GM12878 (cell line): ENCODE results near the gene HTT-AS. TPM values are rescaled to one million over a fixed set of nuclear protein-coding genes. Genes with fewer than 3 reads are reported as not detected.

Experiments
- ATAC-seq: fragments of 200-7000 bp; cut with Tn5 transposase; 3 replicates; pipeline ENCODE4 v1.9.1; 2020; ENCODE audit warnings: mild to moderate bottlenecking, moderate library complexity
- BruUV-seq: library from RNA; stranded (reverse); fragments of 400-500 nt; replicated peaks from 2 replicates; lab custom pipeline; 2021; lab: Mats Ljungman, UMichigan
- CTCF ChIA-PET: fragments of 300-600 bp; sonication (Branson Sonifier 250); formaldehyde crosslinking; extraction: SDS; loops from one replicate; lab custom pipeline; 2021; ENCODE audit warnings: inconsistent platforms; lab: Yijun Ruan, JAX
- POLR2A ChIA-PET: fragments of 350-600 bp; formaldehyde crosslinking; extraction: SDS; loops from one replicate; lab custom pipeline; 2021; ENCODE audit warnings: inconsistent platforms; lab: Charles Lee
- RAD21 ChIA-PET: fragments of 300-600 bp; sonication (Branson Sonifier 250); formaldehyde crosslinking; loops from one replicate; lab custom pipeline; 2023; ENCODE audit warnings: antibody characterized with exemption; ENCODE audit not compliant: unreplicated experiment; lab: Charles Lee
- SMC1A ChIA-PET: fragments of 300-600 bp; sonication (Branson Sonifier 250); formaldehyde crosslinking; loops from one replicate; lab custom pipeline; 2023; ENCODE audit not compliant: unreplicated experiment, uncharacterized antibody; lab: Charles Lee
- DNase-seq: peaks from one replicate; pipeline ENCODE4 v3.0.0-alpha.2; 2011; ENCODE audit warnings: low read depth, low spot score
- FAIRE-seq: peaks from 3 replicates; lab custom pipeline; 2011; peaks lifted over from hg19 to GRCh38; lab: Jason Lieb, UNC
- H2AFZ ChIP-seq: 2 replicates; pipeline ENCODE4 v1.6.0; 2011; ENCODE audit warnings: low read depth, low read length, control low read depth; ENCODE audit not compliant: control insufficient read depth
- H3K27ac ChIP-seq: 2 replicates; pipeline ENCODE4 v1.5.1; 2011; ENCODE audit warnings: control low read depth; ENCODE audit not compliant: control insufficient read depth, insufficient read depth
- H3K27me3 ChIP-seq, 2 experiments: replicated peaks in 1 of 2; 2 replicates each; pipeline versions ENCODE4 v1.6.0 to v1.6.1; 2011; ENCODE audit warnings: low read length in 1 of 2; ENCODE audit not compliant: control insufficient read depth in 2 of 2, insufficient read depth in 2 of 2
- H3K36me3 ChIP-seq, 2 experiments: 2 replicates each; pipeline ENCODE4 v1.5.1; 2011; ENCODE audit warnings: low read length in 1 of 2; ENCODE audit not compliant: control insufficient read depth in 2 of 2, insufficient read depth in 2 of 2
- H3K4me1 ChIP-seq: 2 replicates; pipeline ENCODE4 v1.6.1; 2011; ENCODE audit warnings: mild to moderate bottlenecking, low read length, moderate library complexity, mixed read lengths; ENCODE audit not compliant: control insufficient read depth, insufficient read depth
- H3K4me2 ChIP-seq: 2 replicates; pipeline ENCODE4 v1.6.0; 2011; ENCODE audit warnings: control low read depth; ENCODE audit not compliant: control insufficient read depth, insufficient read depth
- H3K4me3 ChIP-seq: fragments of 200-600 bp; sonication (generic); 2 replicates; pipeline ENCODE4 v1.5.1; 2016
- H3K79me2 ChIP-seq: 2 replicates; pipeline ENCODE4 v1.6.0; 2011; ENCODE audit warnings: low read length; ENCODE audit not compliant: control insufficient read depth, insufficient read depth
- H3K9ac ChIP-seq: 2 replicates; pipeline ENCODE4 v1.8.0; 2011; ENCODE audit warnings: low read length, control low read depth, mixed read lengths; ENCODE audit not compliant: control insufficient read depth, insufficient read depth
- H3K9me3 ChIP-seq: replicated peaks from 3 replicates; pipeline ENCODE4 v1.5.1; 2011; ENCODE audit warnings: mild to moderate bottlenecking, low read length; ENCODE audit not compliant: control insufficient read depth, insufficient read depth
- H4K20me1 ChIP-seq: 2 replicates; pipeline ENCODE4 v1.6.0; 2011; ENCODE audit not compliant: control insufficient read depth, insufficient read depth
- BCL3 ChIP-seq: IDR thresholded peaks from 2 replicates; pipeline ENCODE4 v1.6.1; 2011; ENCODE audit warnings: borderline replicate concordance, low read depth, mild to moderate bottlenecking, moderate library complexity, low read length; ENCODE audit not compliant: insufficient read depth, poor library complexity, severe bottlenecking
- BRCA1 ChIP-seq: IDR thresholded peaks from 2 replicates; pipeline ENCODE4 v1.6.1; 2011; ENCODE audit warnings: low read depth, low read length, improper control_type of control experiment
- CBFB ChIP-seq: IDR thresholded peaks from 2 replicates; pipeline ENCODE4 v1.6.1; 2016; ENCODE audit warnings: antibody characterized with exemption, low read depth
- EGR1 ChIP-seq, 2 experiments: IDR thresholded peaks; 1 replicate in 1 of 2; 2 replicates in 1 of 2; pipeline ENCODE4 v1.6.1; 2011 to 2012; ENCODE audit warnings: low read depth in 2 of 2, low read length in 2 of 2, borderline replicate concordance in 1 of 2, mild to moderate bottlenecking in 1 of 2, moderate library complexity in 1 of 2
- ESRRA ChIP-seq: IDR thresholded peaks from 2 replicates; pipeline ENCODE4 v1.6.1; 2012; ENCODE audit warnings: mild to moderate bottlenecking, low read length, improper control_type of control experiment
- FOXK2 ChIP-seq: fragments of 450-650 bp; IDR thresholded peaks from 2 replicates; pipeline ENCODE4 v1.6.1; 2017; ENCODE audit warnings: mild to moderate bottlenecking, moderate library complexity
- JUND ChIP-seq: IDR thresholded peaks from 2 replicates; pipeline ENCODE4 v1.6.1; 2012; ENCODE audit warnings: low read depth, mild to moderate bottlenecking, low read length, improper control_type of control experiment, moderate library complexity
- KDM1A ChIP-seq: fragments of 200-600 bp; sonication (generic); IDR thresholded peaks from 2 replicates; pipeline ENCODE4 v1.6.1; 2016; ENCODE audit warnings: borderline replicate concordance
- MYB ChIP-seq: fragments of 150-350 bp; IDR thresholded peaks from 2 replicates; pipeline ENCODE4 v1.6.1; 2014; ENCODE audit warnings: mild to moderate bottlenecking, low read depth, low read length, borderline replicate concordance
- NFYB ChIP-seq: IDR thresholded peaks from 2 replicates; pipeline ENCODE4 v1.6.1; 2011; ENCODE audit warnings: low read depth, mild to moderate bottlenecking, low read length, improper control_type of control experiment, moderate library complexity; ENCODE audit not compliant: insufficient read depth
- NKRF ChIP-seq: fragments of 450-650 bp; conservative IDR thresholded peaks from 2 replicates; pipeline ENCODE4 v1.6.1; 2017; ENCODE audit warnings: mild to moderate bottlenecking, moderate library complexity
- POLR2AphosphoS5 ChIP-seq: IDR thresholded peaks from 2 replicates; pipeline ENCODE4 v1.6.1; 2011; ENCODE audit warnings: mild to moderate bottlenecking, low read length, inconsistent platforms
- RFX5 ChIP-seq: IDR thresholded peaks from 2 replicates; pipeline ENCODE4 v1.6.1; 2011; ENCODE audit warnings: low read depth, low read length, improper control_type of control experiment
- SMAD5 ChIP-seq: IDR thresholded peaks from 2 replicates; pipeline ENCODE4 v1.6.1; 2016; ENCODE audit warnings: antibody characterized with exemption, low read depth
- SP1 ChIP-seq: IDR thresholded peaks from one replicate; pipeline ENCODE4 v1.6.1; 2011; ENCODE audit warnings: low read depth, low read length
- SREBF2 ChIP-seq: IDR thresholded peaks from 2 replicates; pipeline ENCODE4 v1.6.1; 2012; ENCODE audit warnings: mild to moderate bottlenecking, low read length
- SUZ12 ChIP-seq: fragments of 200-600 bp; sonication (generic); IDR thresholded peaks from one replicate; pipeline ENCODE4 v1.6.1; 2018; ENCODE audit warnings: antibody characterized with exemption, mild to moderate bottlenecking; ENCODE audit not compliant: unreplicated experiment
- TAF1 ChIP-seq: IDR thresholded peaks from 2 replicates; pipeline ENCODE4 v1.6.1; 2011; ENCODE audit warnings: mild to moderate bottlenecking, low read depth, low read length, borderline replicate concordance
- TBL1XR1 ChIP-seq: IDR thresholded peaks from 2 replicates; pipeline ENCODE4 v1.6.1; 2012; ENCODE audit warnings: low read depth, low read length, improper control_type of control experiment
- TCF12 ChIP-seq: IDR thresholded peaks from 2 replicates; pipeline ENCODE4 v1.6.1; 2011; ENCODE audit warnings: low read depth, mild to moderate bottlenecking, low read length
- ZNF207 ChIP-seq: fragments of 450-650 bp; IDR thresholded peaks from 2 replicates; pipeline ENCODE4 v1.6.1; 2014; ENCODE audit warnings: antibody characterized with exemption, mild to moderate bottlenecking, borderline replicate concordance
- ZNF217 ChIP-seq: fragments of 450-650 bp; IDR thresholded peaks from 2 replicates; pipeline ENCODE4 v1.6.1; 2017; ENCODE audit warnings: antibody characterized with exemption, mild to moderate bottlenecking
- ZNF24 ChIP-seq: fragments of 450-650 bp; IDR thresholded peaks from 2 replicates; pipeline ENCODE4 v1.6.1; 2017; ENCODE audit warnings: antibody characterized with exemption, mild to moderate bottlenecking
- WGBS: methylation state at CpG from one replicate; pipeline ENCODE4 v1.1.6; 2016; ENCODE audit warnings: low lambda C conversion rate; ENCODE audit not compliant: insufficient replicate concordance, insufficient coverage; ENCODE audit errors: missing lambda C conversion rate; 5-methylcytosine and 5-hydroxymethylcytosine counted together
- in situ Hi-C: fragments of 300-500 bp; cut with MboI; formaldehyde crosslinking; loops from 9 replicates; pipeline ENCODE4 v1.14.3; 2018; ENCODE audit warnings: mixed read lengths
- intact Hi-C: fragments of 100-400 bp; cut with micrococcal nuclease; formaldehyde crosslinking; loops from one replicate; pipeline ENCODE4 v1.14.2; 2022; ENCODE audit not compliant: unreplicated experiment
- polyA plus RNA-seq, 11 experiments: library from polyadenylated mRNA; depleted of rRNA in 4 of 11; unstranded in 6 of 11; stranded (reverse) in 5 of 11; fragments of >200 nt; fragmentation: Nextera tagmentation in 4 of 11; fragmentation: Illumina TruSeq in 1 of 11; extraction: Ambion mirVana in 4 of 11; extraction: Trizol in 1 of 11; gene quantifications; 1 replicate in 1 of 11; 2 replicates in 10 of 11; pipeline versions ENCODE4 v1.2.1 to v1.2.3, GENCODE V29; 2011 to 2016; ENCODE audit warnings: inconsistent platforms in 2 of 11, missing spikeins in 2 of 11, low read depth in 1 of 11
- total RNA-seq, 4 experiments: library from RNA; depleted of rRNA in 3 of 4; stranded (reverse); fragments of >200 nt in 3 of 4; fragmentation: Illumina TruSeq in 1 of 4; extraction: Trizol in 1 of 4; gene quantifications; 2 replicates each; pipeline versions ENCODE4 v1.2.1 to v1.2.3, GENCODE V29; 2013 to 2021

Gene HTT-AS
- total and polyA plus RNA-seq, 10 of the 15 experiments (the other 5 are each of a cell fraction or from before 2014, with no cell fraction given), result not detected

GRCh38 chr4:3077796-3078195, 3.5 kb upstream of the HTT-AS start (continued):
- TF ChIP-seq ZNF207, result no peak
- TF ChIP-seq BCL3, result peak; percentile 74
- TF ChIP-seq FOXK2, result no peak
- no peak for TF ChIP-seq SUZ12

GRCh38 chr4:3075652-3075981, 1.3 kb upstream of the HTT-AS start:
- no peaks in the 10 kb centered on the region for H3K27me3 ChIP-seq
- no peak overlapping the region for H2AFZ ChIP-seq
- H3K4me1 ChIP-seq, result peaks cover 9% of the 10 kb centered on the region
- intact Hi-C loops, result loop anchor here (10.0 kb wide), 1 partner anchor 811 kb away; the partner anchor contains the start of gene MXD4
- no peaks in the 10 kb centered on the region for H4K20me1 ChIP-seq
- H3K4me3 ChIP-seq, result peak overlapping the region; percentile 100
- H3K9me3 ChIP-seq, result no peaks in the 10 kb centered on the region
- no peak for ATAC-seq
- 0% methylated on average over 5 of the region's 8 CpGs for WGBS
- ChIA-PET SMC1A (interaction anchor here (1.5 kb wide), 1 partner anchor 31 kb away, joined by 3 read pairs; no protein-coding TSS in a partner anchor), POLR2A (interaction anchor here (0.9 to 2.7 kb wide), 5 partner anchors 13 to 140 kb away, joined by 3 to 7 read pairs (median 4); no protein-coding TSS in a partner anchor), CTCF (interaction anchor here (0.6 to 0.9 kb wide), 2 partner anchors 140 to 524 kb away, joined by 3 to 4 read pairs; no protein-coding TSS in a partner anchor), RAD21 (interaction anchor here (0.9 to 1.2 kb wide), 2 partner anchors 28 to 33 kb away, joined by 3 to 4 read pairs; no protein-coding TSS in a partner anchor)
- no peaks in the 10 kb centered on the region for H3K36me3 ChIP-seq
- BruUV-seq, result no TSS peak
- in situ Hi-C loops, result no loop called here
- FAIRE-seq, result no peak
- peak overlapping the region; percentile 93 for H3K9ac ChIP-seq
- peak overlapping the region; percentile 94 for H3K27ac ChIP-seq
- DNase-seq, result no peak
- peak overlapping the region; percentile 78 for H3K4me2 ChIP-seq
- peaks cover 55% of the 10 kb centered on the region for H3K79me2 ChIP-seq
- TF ChIP-seq TBL1XR1 (no peak), RFX5 (no peak), ZNF217 (no peak), NFYB (0 out of 2 replicates have a peak, but pooled peaks have one; percentile 15), JUND (no peak), EGR1 (IDR thresholded peaks at IDR 0.05; ENCODE audit: borderline replicate concordance in 1 of 2, low read depth in 2 of 2, low read length in 2 of 2) (no peak), ZNF24 (no peak), TCF12 (no peak), KDM1A (no peak), TAF1 (peak; percentile 67; the same call in 1 of the 2 replicates), ESRRA (no peak), CBFB (peak; percentile 17; the same call in 1 of the 2 replicates), SREBF2 (no peak), NKRF (no peak), POLR2AphosphoS5 (peak; percentile 92), BRCA1 (no peak), SP1 (no peak), SMAD5 (peak; percentile 80), MYB (no peak)
